Mucosa of stomach (tissue), 1 donor: Measurements from ENCODE around the gene SMCHD1.

Source experiments
- H3K27me3 ChIP-seq: one replicate; pipeline ENCODE4 v1.7.0; 2013; ENCODE audit warnings: mild to moderate bottlenecking, low read length; ENCODE audit not compliant: control insufficient read depth, insufficient read depth
- H3K36me3 ChIP-seq: one replicate; pipeline ENCODE4 v1.7.0; 2013; ENCODE audit warnings: low read length; ENCODE audit not compliant: control insufficient read depth, insufficient read depth
- H3K4me1 ChIP-seq: one replicate; pipeline ENCODE4 v1.7.0; 2013; ENCODE audit warnings: mild to moderate bottlenecking, low read length; ENCODE audit not compliant: control insufficient read depth, insufficient read depth
- H3K4me3 ChIP-seq: one replicate; pipeline ENCODE4 v1.7.0; 2013; ENCODE audit warnings: low read length
- H3K9ac ChIP-seq: one replicate; pipeline ENCODE4 v1.7.0; 2013; ENCODE audit warnings: mild to moderate bottlenecking, low read length, moderate library complexity
- H3K9me3 ChIP-seq: one replicate; pipeline ENCODE4 v1.7.0; 2013; ENCODE audit warnings: mild to moderate bottlenecking, low read length, moderate library complexity; ENCODE audit not compliant: control insufficient read depth
- donor health status: Pancreatic carcinoma.

SMCHD1 gene

GRCh38 chr18:2699001-2699400 lies 43.5 kb downstream of the SMCHD1 start:
- Histone ChIP-seq H3K9ac (no peak overlapping the region), H3K9me3 (no peaks in the 10 kb centered on the region), H3K27me3 (no peaks in the 10 kb centered on the region), H3K36me3 (no peaks in the 10 kb centered on the region), H3K4me1 (no peaks in the 10 kb centered on the region), H3K4me3 (no peak overlapping the region)

- H3K27me3 ChIP-seq, result no peaks in the 10 kb centered on the region
- H3K36me3 ChIP-seq, result no peaks in the 10 kb centered on the region
Measured at GRCh38 chr18:2704541-2704940, 49.0 kb downstream of the SMCHD1 start.

GRCh38 chr18:2706903-2707302 lies 51.4 kb downstream of the SMCHD1 start:
- Histone ChIP-seq H3K27me3 (no peaks in the 10 kb centered on the region), H3K4me3 (no peak overlapping the region), H3K36me3 (no peaks in the 10 kb centered on the region), H3K4me1 (no peaks in the 10 kb centered on the region), H3K9ac (no peak overlapping the region), H3K9me3 (no peaks in the 10 kb centered on the region)

More at GRCh38 chr18:2704541-2704940, 49.0 kb downstream of the SMCHD1 start:
- Histone ChIP-seq H3K4me1 (no peaks in the 10 kb centered on the region), H3K9ac (no peak overlapping the region), H3K9me3 (no peaks in the 10 kb centered on the region), H3K4me3 (no peak overlapping the region)

- Histone ChIP-seq H3K9me3 (no peaks in the 10 kb centered on the region), H3K4me1 (no peaks in the 10 kb centered on the region), H3K27me3 (no peaks in the 10 kb centered on the region), H3K36me3 (no peaks in the 10 kb centered on the region), H3K9ac (no peak overlapping the region), H3K4me3 (no peak overlapping the region)
Measured at GRCh38 chr18:2707551-2708168, 52.1 kb downstream of the SMCHD1 start.

GRCh38 chr18:2709316-2709715 lies 53.8 kb downstream of the SMCHD1 start:
- no peaks in the 10 kb centered on the region for H3K4me1 ChIP-seq
- H3K36me3 ChIP-seq, result no peaks in the 10 kb centered on the region
- H3K27me3 ChIP-seq, result no peaks in the 10 kb centered on the region
- no peak overlapping the region for H3K4me3 ChIP-seq
- no peaks in the 10 kb centered on the region for H3K9me3 ChIP-seq
- no peak overlapping the region for H3K9ac ChIP-seq

GRCh38 chr18:2714140-2714539 lies 58.6 kb downstream of the SMCHD1 start:
- H3K27me3 ChIP-seq, result no peaks in the 10 kb centered on the region
- H3K4me1 ChIP-seq, result no peaks in the 10 kb centered on the region
- no peak overlapping the region for H3K9ac ChIP-seq
- H3K4me3 ChIP-seq, result no peak overlapping the region
- H3K36me3 ChIP-seq, result no peaks in the 10 kb centered on the region
- H3K9me3 ChIP-seq, result no peaks in the 10 kb centered on the region

GRCh38 chr18:2715990-2716389 lies 60.5 kb downstream of the SMCHD1 start:
- H3K4me3 ChIP-seq, result no peak overlapping the region
- no peaks in the 10 kb centered on the region for H3K27me3 ChIP-seq
- H3K9ac ChIP-seq, result no peak overlapping the region
- no peaks in the 10 kb centered on the region for H3K9me3 ChIP-seq
- no peaks in the 10 kb centered on the region for H3K36me3 ChIP-seq
- H3K4me1 ChIP-seq, result no peaks in the 10 kb centered on the region

GRCh38 chr18:2716394-2717326 lies 61.1 kb downstream of the SMCHD1 start:
- H3K4me1 ChIP-seq, result no peaks in the 10 kb centered on the region
- H3K36me3 ChIP-seq, result no peaks in the 10 kb centered on the region
- no peak overlapping the region for H3K9ac ChIP-seq
- H3K4me3 ChIP-seq, result no peak overlapping the region
- no peaks in the 10 kb centered on the region for H3K9me3 ChIP-seq
- H3K27me3 ChIP-seq, result no peaks in the 10 kb centered on the region

GRCh38 chr18:2717407-2717806 lies 61.9 kb downstream of the SMCHD1 start:
- Histone ChIP-seq H3K36me3 (no peaks in the 10 kb centered on the region), H3K27me3 (no peaks in the 10 kb centered on the region)

GRCh38 chr18:2719040-2719439 lies 63.5 kb downstream of the SMCHD1 start:
- H3K27me3 ChIP-seq, result no peaks in the 10 kb centered on the region
- H3K36me3 ChIP-seq, result no peaks in the 10 kb centered on the region
- H3K4me1 ChIP-seq, result no peaks in the 10 kb centered on the region
- H3K4me3 ChIP-seq, result no peak overlapping the region
- H3K9me3 ChIP-seq, result no peaks in the 10 kb centered on the region
- no peak overlapping the region for H3K9ac ChIP-seq

More at GRCh38 chr18:2717407-2717806, 61.9 kb downstream of the SMCHD1 start:
- no peak overlapping the region for H3K9ac ChIP-seq
- no peak overlapping the region for H3K4me3 ChIP-seq
- no peaks in the 10 kb centered on the region for H3K9me3 ChIP-seq
- no peaks in the 10 kb centered on the region for H3K4me1 ChIP-seq

GRCh38 chr18:2723207-2723606 lies 67.7 kb downstream of the SMCHD1 start:
- Histone ChIP-seq H3K4me3 (no peak overlapping the region), H3K36me3 (no peaks in the 10 kb centered on the region), H3K9ac (no peak overlapping the region), H3K4me1 (no peaks in the 10 kb centered on the region), H3K9me3 (no peaks in the 10 kb centered on the region), H3K27me3 (no peaks in the 10 kb centered on the region)

GRCh38 chr18:2729757-2730156 lies 74.2 kb downstream of the SMCHD1 start:
- Histone ChIP-seq H3K4me3 (no peak overlapping the region), H3K4me1 (no peaks in the 10 kb centered on the region), H3K27me3 (no peaks in the 10 kb centered on the region), H3K9me3 (no peaks in the 10 kb centered on the region), H3K9ac (no peak overlapping the region), H3K36me3 (no peaks in the 10 kb centered on the region)
